ENCODE measurements around the gene SPATA19.

DNA sequence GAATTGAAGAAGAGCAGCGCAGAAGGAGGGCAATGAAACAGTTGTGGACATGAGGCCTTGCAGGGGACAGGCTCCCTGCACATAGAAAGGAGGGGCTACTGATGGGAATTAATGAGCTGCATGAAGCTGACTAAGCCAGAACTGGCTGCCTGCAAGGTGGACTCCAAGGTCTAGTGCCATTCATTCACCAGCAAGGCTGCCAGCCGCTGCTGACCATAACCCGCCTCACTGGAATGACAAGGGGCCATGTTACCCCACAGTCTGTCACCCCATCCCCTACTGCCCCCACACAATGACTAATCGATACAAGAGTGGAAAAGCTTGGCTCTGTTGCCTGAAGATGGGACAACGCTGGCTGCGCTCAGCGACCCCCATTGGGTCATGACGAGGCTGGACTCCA lies 44.6 kb downstream of the SPATA19 start:
- TF ChIP-seq POLR2AphosphoS5 (IDR thresholded peaks at IDR 0.05; ENCODE audit: borderline replicate concordance, low read depth, low read length) (no peak), EZH2 (IDR thresholded peaks at IDR 0.05) (no peak)

Measured in SK-N-MC (cell line).